ENCODE measurements around the gene DIP2B. TPM values are rescaled to one million over a fixed set of nuclear protein-coding genes. Genes with fewer than 3 reads are reported as not detected.
"Not testable (repeated sequence)": the region's sequence is repeated elsewhere in the genome, so short reads cannot be mapped to it uniquely, and the experiment has no call there.

The DIP2B gene
- total RNA-seq, 4 donors from 2014 or later, result 68.6 to 97.2 (median 73.7) TPM

DNA sequence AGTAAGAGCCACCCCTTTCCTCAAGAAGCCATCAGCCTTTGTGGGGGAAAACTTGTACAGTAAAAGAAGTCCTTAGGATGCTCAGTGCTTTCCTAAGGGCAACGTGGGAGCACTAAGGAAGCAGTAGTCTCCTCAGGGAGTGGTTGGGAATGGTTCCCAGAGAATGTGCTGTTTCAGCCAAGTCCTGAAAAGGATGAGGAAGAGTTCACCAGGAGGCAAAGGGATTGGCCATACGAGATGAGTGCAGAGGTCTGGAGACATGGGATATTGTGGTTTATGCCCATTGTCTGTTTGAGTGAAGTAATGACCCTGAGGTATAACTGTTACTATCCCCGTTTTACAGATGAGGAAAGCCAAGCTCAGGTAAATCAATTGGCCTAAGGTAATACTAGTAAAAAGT, 173.1 kb downstream of the DIP2B start:
- Histone ChIP-seq H3K9me3 (no peaks in the 10 kb centered on the region), H3K27ac (no peak overlapping the region), H3K4me1 (no peaks in the 10 kb centered on the region), H3K27me3 (no peaks in the 10 kb centered on the region), H3K36me3 (peaks cover 58% of the 10 kb centered on the region), H3K4me3 (no peak overlapping the region)
- DNase-seq (ENCODE audit: low spot score in 2 of 2), result no peak
- TF ChIP-seq POLR2A (IDR thresholded peaks at IDR 0.05), result no peak
- TF ChIP-seq, protein P1, sequence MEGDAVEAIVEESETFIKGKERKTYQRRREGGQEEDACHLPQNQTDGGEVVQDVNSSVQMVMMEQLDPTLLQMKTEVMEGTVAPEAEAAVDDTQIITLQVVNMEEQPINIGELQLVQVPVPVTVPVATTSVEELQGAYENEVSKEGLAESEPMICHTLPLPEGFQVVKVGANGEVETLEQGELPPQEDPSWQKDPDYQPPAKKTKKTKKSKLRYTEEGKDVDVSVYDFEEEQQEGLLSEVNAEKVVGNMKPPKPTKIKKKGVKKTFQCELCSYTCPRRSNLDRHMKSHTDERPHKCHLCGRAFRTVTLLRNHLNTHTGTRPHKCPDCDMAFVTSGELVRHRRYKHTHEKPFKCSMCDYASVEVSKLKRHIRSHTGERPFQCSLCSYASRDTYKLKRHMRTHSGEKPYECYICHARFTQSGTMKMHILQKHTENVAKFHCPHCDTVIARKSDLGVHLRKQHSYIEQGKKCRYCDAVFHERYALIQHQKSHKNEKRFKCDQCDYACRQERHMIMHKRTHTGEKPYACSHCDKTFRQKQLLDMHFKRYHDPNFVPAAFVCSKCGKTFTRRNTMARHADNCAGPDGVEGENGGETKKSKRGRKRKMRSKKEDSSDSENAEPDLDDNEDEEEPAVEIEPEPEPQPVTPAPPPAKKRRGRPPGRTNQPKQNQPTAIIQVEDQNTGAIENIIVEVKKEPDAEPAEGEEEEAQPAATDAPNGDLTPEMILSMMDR (IDR thresholded peaks at IDR 0.05), result no peak
- no peak for TF ChIP-seq POLR2AphosphoS5 (IDR thresholded peaks at IDR 0.05)
- 25% methylated on average over 3 of the region's 3 CpGs for WGBS

DNA sequence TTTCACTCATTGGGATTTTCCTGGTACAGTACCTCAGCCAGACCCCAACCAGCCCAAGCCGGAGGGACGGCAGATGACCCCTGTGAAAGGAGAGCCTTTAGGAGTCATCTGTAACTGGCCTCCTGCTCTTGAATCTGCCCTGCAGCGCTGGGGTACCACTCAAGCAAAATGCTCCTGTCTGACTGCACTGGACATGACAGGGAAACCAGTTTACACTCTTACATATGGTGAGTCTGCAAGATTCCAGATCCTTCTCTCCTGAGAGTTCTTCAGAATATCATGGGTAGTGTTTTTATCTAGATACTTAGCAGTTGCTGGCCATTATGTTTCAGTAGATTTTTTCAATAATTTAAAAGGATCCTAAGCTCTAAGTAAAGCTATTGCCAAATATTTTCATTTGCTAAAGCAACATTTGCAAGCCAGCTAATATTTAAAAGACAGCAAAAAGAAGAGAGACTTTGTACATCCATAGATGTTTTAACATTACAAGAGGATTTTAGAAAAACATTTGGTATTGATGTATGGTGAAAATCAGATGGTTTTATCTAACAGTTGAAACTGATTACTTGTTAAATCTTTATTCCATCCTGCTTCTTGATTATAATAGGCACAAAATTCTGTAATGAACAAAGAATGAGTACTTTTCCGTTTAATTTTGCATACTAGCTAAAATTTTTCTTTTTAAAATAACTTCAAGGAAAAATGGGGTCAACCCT, 174.0 kb downstream of the DIP2B start:
- no peak overlapping the region for H3K27ac ChIP-seq
- H3K36me3 ChIP-seq, result peaks cover 68% of the 10 kb centered on the region
- TF ChIP-seq POLR2AphosphoS5 (IDR thresholded peaks at IDR 0.05), result no peak
- TF ChIP-seq, protein P1 (IDR thresholded peaks at IDR 0.05), result no peak
- no peak for TF ChIP-seq POLR2A (IDR thresholded peaks at IDR 0.05)
- TF ChIP-seq EP300 (IDR thresholded peaks at IDR 0.05), result no peak

DNA sequence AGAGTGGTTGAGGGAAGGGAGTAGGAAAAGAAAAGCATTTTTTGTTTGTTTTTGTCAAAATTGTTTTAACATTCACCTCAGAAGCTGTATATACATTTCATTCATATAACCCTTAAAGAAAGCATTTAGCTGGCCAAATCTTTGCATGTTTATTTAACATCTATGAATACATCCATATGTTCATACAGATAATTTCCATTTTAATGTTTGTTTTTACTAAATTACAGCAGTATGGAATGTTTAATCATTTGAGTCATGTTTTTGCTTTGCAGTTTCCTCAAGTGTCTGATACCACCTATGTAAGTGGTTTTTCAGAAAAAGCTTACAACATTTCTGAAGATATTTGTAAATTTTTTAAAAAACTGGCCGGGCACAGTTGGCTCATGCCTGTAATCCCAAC, 174.8 kb downstream of the DIP2B start:
- no peak for DNase-seq (ENCODE audit: low spot score in 2 of 2)
- TF ChIP-seq POLR2A (IDR thresholded peaks at IDR 0.05) (no peak), EP300 (IDR thresholded peaks at IDR 0.05) (no peak), POLR2AphosphoS5 (IDR thresholded peaks at IDR 0.05) (no peak)
- TF ChIP-seq, protein P1 (IDR thresholded peaks at IDR 0.05), result no peak
- no peak overlapping the region for H3K27ac ChIP-seq
- whole genome bisulfite sequencing, result 93% methylated on average over 1 of the region's 1 CpG
- H3K4me1 ChIP-seq, result no peaks in the 10 kb centered on the region
- H3K27me3 ChIP-seq, result no peaks in the 10 kb centered on the region
- H3K9me3 ChIP-seq, result no peaks in the 10 kb centered on the region
- H3K36me3 ChIP-seq, result peaks cover 72% of the 10 kb centered on the region
- H3K4me3 ChIP-seq, result no peak overlapping the region

More for the DNA sequence above, 174.0 kb downstream of the DIP2B start:
- Histone ChIP-seq H3K4me1 (no peaks in the 10 kb centered on the region), H3K9me3 (no peaks in the 10 kb centered on the region), H3K4me3 (no peak overlapping the region), H3K27me3 (no peaks in the 10 kb centered on the region)
- DNase-seq (ENCODE audit: low spot score in 2 of 2), result no peak
- 84% methylated on average over 4 of the region's 4 CpGs for WGBS

DNA sequence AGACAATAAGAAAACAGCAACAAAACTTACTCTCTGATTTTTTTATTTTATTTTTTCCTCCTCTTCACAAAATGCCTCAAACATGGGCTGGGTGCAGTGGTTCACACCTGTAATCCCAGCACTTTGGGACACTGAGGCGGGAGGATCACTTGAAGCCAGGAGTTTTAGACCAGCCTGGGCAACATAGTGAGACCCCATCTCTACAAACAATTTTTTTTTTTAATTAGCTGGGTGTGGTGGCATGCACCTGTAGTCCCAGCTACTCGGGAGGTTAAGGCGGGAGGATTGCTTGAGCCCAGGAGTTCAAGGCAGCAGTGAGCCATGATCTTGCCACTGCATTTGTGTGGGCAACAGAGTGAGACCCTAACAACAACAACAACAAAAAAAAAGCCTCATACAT, 176.3 kb downstream of the DIP2B start:
- not testable (repeated sequence) for H3K9me3 ChIP-seq; H3K27ac ChIP-seq; H3K4me3 ChIP-seq; DNase-seq (ENCODE audit: low spot score in 2 of 2); H3K4me1 ChIP-seq; H3K27me3 ChIP-seq
- peaks cover 69% of the 10 kb centered on the region for H3K36me3 ChIP-seq
- 94% methylated on average over 3 of the region's 3 CpGs for WGBS

DNA sequence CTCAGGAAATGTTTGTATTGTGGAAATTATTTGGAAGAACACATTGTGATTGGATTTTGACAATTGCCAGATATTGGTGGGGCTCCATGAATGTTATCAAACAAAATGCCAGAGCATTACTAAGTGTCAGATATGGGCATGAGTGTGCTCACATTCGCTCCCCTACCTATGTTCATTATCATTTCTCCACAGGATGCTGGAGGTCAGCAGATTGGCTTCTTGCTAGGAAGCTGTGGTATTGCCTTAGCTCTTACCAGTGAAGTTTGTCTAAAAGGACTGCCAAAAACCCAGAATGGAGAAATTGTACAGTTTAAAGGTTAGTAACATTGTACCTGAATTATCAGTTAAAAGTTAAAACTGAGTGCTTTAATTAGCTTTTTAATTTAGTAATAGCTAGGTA, 180.9 kb downstream of the DIP2B start:
- TF ChIP-seq, protein P1 (IDR thresholded peaks at IDR 0.05), result no peak
- TF ChIP-seq POLR2AphosphoS5 (IDR thresholded peaks at IDR 0.05) (no peak), EP300 (IDR thresholded peaks at IDR 0.05) (no peak), POLR2A (IDR thresholded peaks at IDR 0.05) (no peak)
- 87% methylated on average over 1 of the region's 1 CpG for WGBS
- Histone ChIP-seq H3K27ac (no peak overlapping the region), H3K4me1 (no peaks in the 10 kb centered on the region), H3K27me3 (no peaks in the 10 kb centered on the region), H3K4me3 (no peak overlapping the region), H3K36me3 (peaks cover 88% of the 10 kb centered on the region), H3K9me3 (no peaks in the 10 kb centered on the region)
- DNase-seq (ENCODE audit: low spot score in 2 of 2), result no peak

DNA sequence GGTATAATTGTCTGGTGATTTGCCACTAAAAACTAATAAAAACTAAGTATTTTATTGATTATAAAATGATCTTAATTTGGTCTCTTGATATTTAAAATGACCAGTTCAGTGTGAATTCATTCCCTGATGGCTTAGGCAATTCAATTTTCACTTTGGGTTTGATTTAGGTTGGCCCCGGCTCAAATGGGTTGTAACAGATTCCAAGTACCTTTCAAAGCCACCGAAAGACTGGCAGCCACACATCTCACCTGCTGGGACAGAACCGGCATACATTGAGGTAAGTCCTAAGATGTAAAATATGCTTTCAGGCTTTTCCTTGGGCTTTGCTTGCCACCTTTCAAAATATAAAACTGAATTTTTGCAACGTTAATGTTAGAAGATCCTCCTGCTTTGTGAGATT, 181.6 kb downstream of the DIP2B start:
- peaks cover 90% of the 10 kb centered on the region for H3K36me3 ChIP-seq
- TF ChIP-seq POLR2AphosphoS5 (IDR thresholded peaks at IDR 0.05) (no peak), POLR2A (IDR thresholded peaks at IDR 0.05) (no peak), EP300 (IDR thresholded peaks at IDR 0.05) (no peak)
- TF ChIP-seq, protein P1 (IDR thresholded peaks at IDR 0.05), result no peak
- no peak overlapping the region for H3K4me3 ChIP-seq
- no peaks in the 10 kb centered on the region for H3K4me1 ChIP-seq
- H3K27ac ChIP-seq, result no peak overlapping the region
- WGBS, result 78% methylated on average over 4 of the region's 4 CpGs
- no peak for DNase-seq (ENCODE audit: low spot score in 2 of 2)
- no peaks in the 10 kb centered on the region for H3K27me3 ChIP-seq
- no peaks in the 10 kb centered on the region for H3K9me3 ChIP-seq

All from suprapubic skin (tissue), 4 donors.